SK-N-SH (cell line): ENCODE data around the gene TGDS. TPM values are rescaled to one million over a fixed set of nuclear protein-coding genes. Genes with fewer than 3 reads are reported as not detected.
A peak's percentile ranks its signal among the peaks of the same experiment; 100 is the strongest.

Source experiments
- CTCF ChIA-PET: fragments of 300-600, 350-600 bp; formaldehyde crosslinking; extraction: SDS; loops from one replicate; lab custom pipeline; 2021; lab: Yijun Ruan, JAX
- POLR2A ChIA-PET: fragments of 350-600 bp; sonication (Branson Sonifier 250); formaldehyde crosslinking; extraction: SDS; loops from one replicate; lab custom pipeline; 2020; ENCODE audit warnings: antibody characterized with exemption, inconsistent platforms; lab: Yijun Ruan, JAX
- DNase-seq: peaks from one replicate; pipeline ENCODE4 v3.0.0; 2012
- H2AFZ ChIP-seq: fragments of 200-600 bp; sonication (generic); 2 replicates; pipeline ENCODE4 v1.8.1; 2016; ENCODE audit warnings: antibody characterized with exemption, mild to moderate bottlenecking, low read depth
- H3F3A ChIP-seq: fragments of 200-600 bp; sonication (generic); replicated peaks from 2 replicates; pipeline ENCODE3; 2016; ENCODE audit warnings: antibody characterized with exemption, mild to moderate bottlenecking; ENCODE audit not compliant: insufficient read depth
- H3K27ac ChIP-seq, 2 experiments: fragments of 200-500 bp in 1 of 2; fragments of 200-600 bp in 1 of 2; sonication (Bioruptor generic) in 1 of 2; sonication (generic), shearing (Covaris generic) in 1 of 2; 2 replicates each; pipeline versions ENCODE4 v1.5.1 to v1.6.1; 2014 to 2016; ENCODE audit warnings: low read depth in 2 of 2, inconsistent platforms in 1 of 2, low read length in 1 of 2, mild to moderate bottlenecking in 1 of 2, mixed read lengths in 1 of 2
- H3K27me3 ChIP-seq: fragments of 200-600 bp; sonication (generic), shearing (Covaris generic); 2 replicates; pipeline ENCODE4 v1.6.1; 2016; ENCODE audit warnings: mixed run types; ENCODE audit not compliant: insufficient read depth
- H3K36me3 ChIP-seq, 2 experiments: fragments of 200-500 bp in 1 of 2; fragments of 200-600 bp in 1 of 2; sonication (Bioruptor generic) in 1 of 2; sonication (generic) in 1 of 2; replicated peaks in 1 of 2; 2 replicates each; pipeline versions ENCODE3 to v1.5.1; 2014 to 2016; ENCODE audit warnings: low read length in 1 of 2, mild to moderate bottlenecking in 1 of 2; ENCODE audit not compliant: insufficient read depth in 2 of 2, control insufficient read depth in 1 of 2
- H3K4me1 ChIP-seq, 2 experiments: fragments of 200-500 bp in 1 of 2; fragments of 200-600 bp in 1 of 2; sonication (Bioruptor generic) in 1 of 2; sonication (generic), shearing (Covaris generic) in 1 of 2; 2 replicates each; pipeline versions ENCODE4 v1.5.1 to v1.6.1; 2014 to 2016; ENCODE audit warnings: low read depth in 1 of 2, low read length in 1 of 2, mixed run types in 1 of 2; ENCODE audit not compliant: insufficient read depth in 2 of 2, control insufficient read depth in 1 of 2
- H3K4me2 ChIP-seq: fragments of 200-600 bp; sonication (generic), shearing (Covaris generic); 2 replicates; pipeline ENCODE4 v1.6.1; 2017; ENCODE audit warnings: mixed run types
- H3K4me3 ChIP-seq, 2 experiments: fragments of 200-500 bp in 1 of 2; fragments of 200-600 bp in 1 of 2; sonication (Bioruptor generic) in 1 of 2; sonication (generic), shearing (Covaris generic) in 1 of 2; 2 replicates each; pipeline versions ENCODE4 v1.5.1 to v1.8.1; 2014 to 2016; ENCODE audit warnings: low read depth in 2 of 2, inconsistent platforms in 1 of 2, low read length in 1 of 2, mild to moderate bottlenecking in 1 of 2, mixed read lengths in 1 of 2, moderate library complexity in 1 of 2
- H3K79me2 ChIP-seq: fragments of 200-600 bp; sonication (generic); 2 replicates; pipeline ENCODE4 v1.8.1; 2017; ENCODE audit warnings: mild to moderate bottlenecking; ENCODE audit not compliant: insufficient read depth
- H3K9ac ChIP-seq: fragments of 200-600 bp; sonication (generic); 2 replicates; pipeline ENCODE4 v1.6.1; 2017; ENCODE audit warnings: mixed run types
- H3K9me2 ChIP-seq: fragments of 200-600 bp; sonication (generic); 2 replicates; pipeline ENCODE4 v1.6.1; 2017; ENCODE audit warnings: mixed run types
- H3K9me3 ChIP-seq: fragments of 200-600 bp; sonication (generic); 2 replicates; pipeline ENCODE4 v1.6.1; 2017; ENCODE audit warnings: mixed run types, mild to moderate bottlenecking, moderate library complexity
- H4K20me1 ChIP-seq: fragments of 200-600 bp; sonication (generic); 2 replicates; pipeline ENCODE4 v1.6.1; 2017; ENCODE audit warnings: mild to moderate bottlenecking, mixed run types; ENCODE audit not compliant: insufficient read depth
- CHD2 ChIP-seq: fragments of 150-350 bp; IDR thresholded peaks from 2 replicates; pipeline ENCODE4 v1.6.1; 2018; ENCODE audit warnings: low read length; ENCODE audit not compliant: partially characterized antibody
- ELF1 ChIP-seq: IDR thresholded peaks from 2 replicates; pipeline ENCODE4 v1.4.0; 2012
- EP300 ChIP-seq, 2 experiments: IDR thresholded peaks; 2 replicates each; pipeline versions ENCODE4 v1.4.0 to v1.6.1; 2012; ENCODE audit warnings: borderline replicate concordance in 1 of 2, low read depth in 1 of 2, low read length in 1 of 2
- FOSL2 ChIP-seq: IDR thresholded peaks from 2 replicates; pipeline ENCODE4 v1.4.0; 2012; ENCODE audit warnings: low read depth, mild to moderate bottlenecking, moderate library complexity, borderline replicate concordance
- FOXM1 ChIP-seq: IDR thresholded peaks from 2 replicates; pipeline ENCODE4 v1.4.0; 2012; ENCODE audit warnings: low read depth, mild to moderate bottlenecking
- JUND ChIP-seq: IDR thresholded peaks from 2 replicates; pipeline ENCODE4 v1.4.0; 2012
- MEF2A ChIP-seq: IDR thresholded peaks from 2 replicates; pipeline ENCODE4 v1.4.0; 2012; ENCODE audit warnings: low read depth, borderline replicate concordance
- NRF1 ChIP-seq: IDR thresholded peaks from 2 replicates; pipeline ENCODE4 v1.6.1; 2012; ENCODE audit warnings: low read depth, mild to moderate bottlenecking, low read length
- RAD21 ChIP-seq: IDR thresholded peaks from 2 replicates; pipeline ENCODE4 v1.6.1; 2012; ENCODE audit warnings: mild to moderate bottlenecking, low read length
- RXRA ChIP-seq: IDR thresholded peaks from 2 replicates; pipeline ENCODE4 v1.4.0; 2012; ENCODE audit warnings: low read depth, mild to moderate bottlenecking, borderline replicate concordance
- SIN3A ChIP-seq: IDR thresholded peaks from 2 replicates; pipeline ENCODE4 v1.6.1; 2012; ENCODE audit warnings: low read depth, mild to moderate bottlenecking, low read length, moderate library complexity, borderline replicate concordance
- TAF1 ChIP-seq: IDR thresholded peaks from 2 replicates; pipeline ENCODE4 v1.6.1; 2012; ENCODE audit warnings: low read depth, mild to moderate bottlenecking, low read length, moderate library complexity, borderline replicate concordance
- TCF12 ChIP-seq: IDR thresholded peaks from 2 replicates; pipeline ENCODE4 v1.4.0; 2012
- YY1 ChIP-seq: IDR thresholded peaks from 2 replicates; pipeline ENCODE4 v1.4.0; 2012; ENCODE audit warnings: low read depth, mild to moderate bottlenecking
- WGBS: methylation state at CpG from one replicate; pipeline ENCODE4 v1.1.6; 2017; ENCODE audit warnings: low lambda C conversion rate; 5-methylcytosine and 5-hydroxymethylcytosine counted together
- polyA plus RNA-seq, 3 experiments: library from polyadenylated mRNA; depleted of rRNA; stranded (reverse); fragments of >200 nt; gene quantifications; 2 replicates each; pipeline ENCODE4 v1.2.3, GENCODE V29; 2012
- TF ChIP-seq, protein P1 (sequence below): fragments of 150-350 bp; IDR thresholded peaks from 2 replicates; pipeline ENCODE4 v1.6.1; 2016; ENCODE audit warnings: mild to moderate bottlenecking, low read depth, low read length
- TF ChIP-seq, protein P2 (sequence below): IDR thresholded peaks from 2 replicates; pipeline ENCODE4 v1.4.0; 2012; ENCODE audit warnings: low read depth
- TF ChIP-seq, protein P3 (sequence below): fragments of 150-350 bp; IDR thresholded peaks from 2 replicates; pipeline ENCODE4 v1.6.1; 2017; ENCODE audit warnings: antibody characterized with exemption, low read length, low read depth, borderline replicate concordance

TGDS gene
- polyA plus RNA-seq, 1 of the 3 experiments (the other 2 are of a cell fraction), result 8.2 TPM

DNA sequence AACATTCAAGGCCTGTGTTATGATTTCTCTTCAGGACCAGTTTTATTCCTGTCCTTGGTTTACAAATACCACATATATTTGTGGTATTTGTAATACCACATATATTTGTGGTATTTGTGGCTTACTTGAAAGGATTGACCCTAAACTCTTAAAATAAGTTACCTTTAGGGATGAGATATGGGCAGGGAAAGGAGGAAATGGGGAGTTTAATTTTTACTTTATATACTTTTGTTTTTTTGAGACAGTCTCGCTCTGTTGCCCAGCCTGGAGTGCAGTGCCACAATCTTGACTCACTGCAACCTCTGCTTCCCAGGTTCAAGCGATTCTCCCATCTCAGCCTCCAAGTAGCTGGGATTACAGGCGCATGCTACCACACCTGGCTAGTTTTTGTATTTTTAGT, 2.3 kb upstream of the TGDS start:
- ChIA-PET CTCF (no interaction called here), POLR2A (no interaction called here)
- H3K27ac ChIP-seq, result no peak overlapping the region
- H3K79me2 ChIP-seq, result peaks cover 41% of the 10 kb centered on the region
- TF ChIP-seq RXRA, result no peak
- TF ChIP-seq JUND, result no peak
- DNase-seq, result no peak
- no peak overlapping the region for H3K9ac ChIP-seq
- no peaks in the 10 kb centered on the region for H4K20me1 ChIP-seq
- no peaks in the 10 kb centered on the region for H3K9me2 ChIP-seq
- H3K9me3 ChIP-seq, result no peaks in the 10 kb centered on the region
- H3K36me3 ChIP-seq, result peaks cover 0 to 1% of the 10 kb centered on the region in 2 experiments
- H3F3A ChIP-seq, result no peaks in the 10 kb centered on the region
- H3K4me3 ChIP-seq, result no peak overlapping the region
- H3K4me2 ChIP-seq, result no peak overlapping the region
- peaks cover 0 to 20% of the 10 kb centered on the region in 2 experiments; a peak in 3 of 4 replicates for H3K4me1 ChIP-seq
- 95% methylated on average over 3 of the region's 3 CpGs for WGBS
- no peaks in the 10 kb centered on the region for H3K27me3 ChIP-seq
- H2AFZ ChIP-seq, result no peak overlapping the region

DNA sequence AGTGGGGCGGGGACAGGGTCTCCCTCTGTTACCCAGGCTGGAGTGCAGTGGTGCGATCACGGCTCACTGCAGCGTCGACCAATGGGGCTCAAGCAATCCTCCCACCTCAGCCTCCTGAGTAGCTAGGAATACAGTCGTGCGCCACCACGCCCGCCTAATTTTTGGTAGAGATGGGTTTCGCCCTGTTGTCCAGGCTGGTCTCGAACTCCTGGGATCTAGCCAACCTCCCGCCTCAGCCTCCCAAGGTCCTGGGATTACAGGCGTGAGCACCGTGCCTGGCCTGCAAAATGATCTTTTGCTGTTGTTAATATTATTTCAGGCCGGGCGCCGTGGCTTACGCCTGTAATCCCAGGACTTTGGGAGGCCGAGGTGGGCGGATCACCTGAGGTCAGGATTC, 621 bp upstream of the TGDS start:
- ChIA-PET POLR2A (interaction anchor here (0.7 to 1.5 kb wide), 5 partner anchors 9 to 764 kb away, joined by 3 to 22 read pairs (median 3); no protein-coding TSS in a partner anchor), CTCF (interaction anchor here (0.8 to 1.8 kb wide), 3 partner anchors 18 to 161 kb away, joined by 3 to 4 read pairs (median 4); no protein-coding TSS in a partner anchor)
- Histone ChIP-seq H3K79me2 (peaks cover 38% of the 10 kb centered on the region; the same call in 1 of the 2 replicates), H3K27ac (peak overlapping the region in 1 of 2 experiments; percentile 43; a peak in 1 of 4 replicates), H2AFZ (peak overlapping the region; percentile 98), H3K4me1 (peaks cover 0 to 14% of the 10 kb centered on the region in 2 experiments; a peak in 3 of 4 replicates), H3K27me3 (no peaks in the 10 kb centered on the region), H3K9me3 (no peaks in the 10 kb centered on the region), H4K20me1 (no peaks in the 10 kb centered on the region), H3F3A (no peaks in the 10 kb centered on the region), H3K36me3 (peaks cover 6 to 10% of the 10 kb centered on the region in 2 experiments), H3K4me3 (peak overlapping the region; percentile 81 to 96), H3K9me2 (no peaks in the 10 kb centered on the region), H3K4me2 (peak overlapping the region; percentile 83), H3K9ac (0 out of 2 replicates have a peak overlapping the region, but pooled peaks have one; percentile 84)
- TF ChIP-seq RAD21, result no peak
- no peak for TF ChIP-seq RXRA
- no peak for TF ChIP-seq YY1
- TF ChIP-seq, protein P1, sequence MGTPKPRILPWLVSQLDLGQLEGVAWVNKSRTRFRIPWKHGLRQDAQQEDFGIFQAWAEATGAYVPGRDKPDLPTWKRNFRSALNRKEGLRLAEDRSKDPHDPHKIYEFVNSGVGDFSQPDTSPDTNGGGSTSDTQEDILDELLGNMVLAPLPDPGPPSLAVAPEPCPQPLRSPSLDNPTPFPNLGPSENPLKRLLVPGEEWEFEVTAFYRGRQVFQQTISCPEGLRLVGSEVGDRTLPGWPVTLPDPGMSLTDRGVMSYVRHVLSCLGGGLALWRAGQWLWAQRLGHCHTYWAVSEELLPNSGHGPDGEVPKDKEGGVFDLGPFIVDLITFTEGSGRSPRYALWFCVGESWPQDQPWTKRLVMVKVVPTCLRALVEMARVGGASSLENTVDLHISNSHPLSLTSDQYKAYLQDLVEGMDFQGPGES, result no peak
- TF ChIP-seq, protein P2, sequence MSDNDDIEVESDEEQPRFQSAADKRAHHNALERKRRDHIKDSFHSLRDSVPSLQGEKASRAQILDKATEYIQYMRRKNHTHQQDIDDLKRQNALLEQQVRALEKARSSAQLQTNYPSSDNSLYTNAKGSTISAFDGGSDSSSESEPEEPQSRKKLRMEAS, result no peak
- TF ChIP-seq, protein P3, sequence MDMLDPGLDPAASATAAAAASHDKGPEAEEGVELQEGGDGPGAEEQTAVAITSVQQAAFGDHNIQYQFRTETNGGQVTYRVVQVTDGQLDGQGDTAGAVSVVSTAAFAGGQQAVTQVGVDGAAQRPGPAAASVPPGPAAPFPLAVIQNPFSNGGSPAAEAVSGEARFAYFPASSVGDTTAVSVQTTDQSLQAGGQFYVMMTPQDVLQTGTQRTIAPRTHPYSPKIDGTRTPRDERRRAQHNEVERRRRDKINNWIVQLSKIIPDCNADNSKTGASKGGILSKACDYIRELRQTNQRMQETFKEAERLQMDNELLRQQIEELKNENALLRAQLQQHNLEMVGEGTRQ, result no peak
- TF ChIP-seq FOXM1, result no peak
- TF ChIP-seq ELF1, result no peak
- TF ChIP-seq EP300 (IDR thresholded peaks at IDR 0.05; ENCODE audit: borderline replicate concordance in 1 of 2, low read depth in 1 of 2, low read length in 1 of 2), result no peak
- no peak for TF ChIP-seq NRF1
- no peak for TF ChIP-seq MEF2A
- TF ChIP-seq SIN3A, result no peak
- TF ChIP-seq FOSL2, result no peak
- TF ChIP-seq CHD2, result no peak
- no peak for TF ChIP-seq TCF12
- TF ChIP-seq TAF1, result no peak
- 57% methylated on average over 9 of the region's 20 CpGs for WGBS
- no peak for DNase-seq
